GM21723 (cell line): ENCODE measurements around the gene IRF2BPL.
"Not testable (repeated sequence)": the region's sequence is repeated elsewhere in the genome, so short reads cannot be mapped to it uniquely, and the experiment has no call there.

Source experiments
- ATAC-seq: cut with Tn5 transposase; IDR thresholded peaks from one replicate; pipeline ENCODE4 v1.9.1; 2021; ENCODE audit warnings: mild to moderate bottlenecking, moderate library complexity; ENCODE audit not compliant: unreplicated experiment

Gene IRF2BPL

GRCh38 chr14:77036484-77037214 is 8.1 kb upstream of the IRF2BPL start:
- no peak for ATAC-seq

GRCh38 chr14:77035267-77035666 is 6.8 kb upstream of the IRF2BPL start:
- ATAC-seq = no peak

- peak; percentile 70 for ATAC-seq
These were observed 5.4 kb upstream of the IRF2BPL start for GRCh38 chr14:77033622-77034589.

- ATAC-seq = no peak
These were observed 4.5 kb upstream of the IRF2BPL start for GRCh38 chr14:77032844-77033621.

GRCh38 chr14:77032491-77032843 is 4.0 kb upstream of the IRF2BPL start:
- ATAC-seq = no peak

- no peak for ATAC-seq
These were observed 3.4 kb upstream of the IRF2BPL start for GRCh38 chr14:77031759-77032490.

- ATAC-seq = peak; percentile 41
These were observed 747 bp downstream of the IRF2BPL start for GRCh38 chr14:77027538-77028383.

GRCh38 chr14:77026930-77027537 is 1.5 kb downstream of the IRF2BPL start:
- peak; percentile 12 for ATAC-seq

GRCh38 chr14:77026166-77026929 is 2.2 kb downstream of the IRF2BPL start:
- ATAC-seq = no peak

GRCh38 chr14:77025744-77026165 is 2.8 kb downstream of the IRF2BPL start:
- ATAC-seq = no peak

GRCh38 chr14:77024171-77024691 is 4.3 kb downstream of the IRF2BPL start:
- ATAC-seq = no peak

GRCh38 chr14:77023001-77023996 is 5.2 kb downstream of the IRF2BPL start:
- ATAC-seq = no peak

GRCh38 chr14:77022236-77022852 is 6.2 kb downstream of the IRF2BPL start:
- ATAC-seq = no peak

GRCh38 chr14:77021424-77021823 is 7.1 kb downstream of the IRF2BPL start:
- ATAC-seq = not testable (repeated sequence)

- no peak for ATAC-seq
These were observed 9.7 kb downstream of the IRF2BPL start for GRCh38 chr14:77018785-77019184.

GRCh38 chr14:77017666-77018065 is 10.8 kb downstream of the IRF2BPL start:
- ATAC-seq = no peak
